Measurements from ENCODE around the gene PTGDR2. TPM values are rescaled to one million over a fixed set of nuclear protein-coding genes. Genes with fewer than 3 reads are reported as not detected.
A peak's percentile ranks its signal among the peaks of the same experiment; 100 is the strongest.

The PTGDR2 gene
- total and polyA plus RNA-seq, 12 donors = 0.35 to 5.7 (median 1.2) TPM

DNA sequence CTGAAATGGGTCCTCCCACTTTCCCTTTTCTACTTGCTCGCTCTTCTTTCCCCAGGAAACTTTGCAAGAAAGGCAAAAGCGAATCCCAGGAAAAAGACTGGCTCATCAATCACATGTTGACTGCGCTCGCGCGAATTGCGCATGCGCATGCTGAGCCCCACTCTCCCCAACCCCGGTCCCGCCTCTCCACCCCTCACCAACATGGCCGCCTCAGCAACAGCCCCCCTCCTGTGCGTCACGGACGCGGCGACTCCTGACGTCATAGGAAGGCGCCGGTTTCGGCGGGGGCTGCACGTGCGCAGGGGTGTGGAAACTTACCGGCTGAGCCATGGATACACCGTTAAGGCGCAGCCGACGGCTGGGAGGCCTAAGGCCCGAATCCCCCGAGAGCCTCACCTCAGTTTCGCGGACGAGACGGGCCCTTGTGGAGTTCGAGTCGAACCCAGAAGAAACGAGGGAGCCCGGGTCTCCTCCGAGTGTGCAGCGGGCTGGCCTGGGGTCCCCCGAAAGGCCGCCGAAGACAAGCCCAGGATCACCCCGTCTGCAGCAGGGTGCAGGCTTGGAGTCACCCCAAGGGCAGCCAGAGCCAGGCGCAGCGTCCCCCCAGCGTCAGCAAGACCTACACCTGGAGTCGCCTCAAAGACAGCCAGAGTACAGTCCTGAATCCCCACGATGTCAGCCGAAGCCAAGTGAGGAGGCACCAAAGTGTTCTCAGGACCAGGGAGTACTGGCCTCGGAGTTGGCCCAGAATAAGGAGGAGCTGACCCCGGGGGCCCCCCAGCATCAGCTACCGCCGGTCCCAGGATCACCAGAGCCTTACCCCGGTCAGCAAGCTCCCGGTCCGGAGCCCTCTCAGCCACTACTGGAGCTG is 13.7 kb downstream of the PTGDR2 start, which contains the start of gene CCDC86:
Gene CCDC86, plus strand, starts transcription at position 317 of the 871 bp plus-strand sequence. Its CDS starts 12 bp downstream, at position 329.
- ATAC-seq (peak; percentile 96 to 98 (median 98)), DNase-seq (peak; percentile 97)
- H3K27me3 ChIP-seq = no peaks in the 10 kb centered on the region
- H3K36me3 ChIP-seq = peaks cover 0 to 12% (median 0%) of the 10 kb centered on the region in 9 donors
- peaks cover 23 to 51% (median 38%) of the 10 kb centered on the region in 9 donors for H3K4me1 ChIP-seq
- no peaks in the 10 kb centered on the region for H3K9me3 ChIP-seq
- peak within 1 kb of the TSS; percentile 62 to 96 (median 84) for H3K4me3 ChIP-seq
- H3K27ac ChIP-seq = peak within 1 kb of the TSS; percentile 56 to 88 (median 80)
- TF ChIP-seq, protein P1, sequence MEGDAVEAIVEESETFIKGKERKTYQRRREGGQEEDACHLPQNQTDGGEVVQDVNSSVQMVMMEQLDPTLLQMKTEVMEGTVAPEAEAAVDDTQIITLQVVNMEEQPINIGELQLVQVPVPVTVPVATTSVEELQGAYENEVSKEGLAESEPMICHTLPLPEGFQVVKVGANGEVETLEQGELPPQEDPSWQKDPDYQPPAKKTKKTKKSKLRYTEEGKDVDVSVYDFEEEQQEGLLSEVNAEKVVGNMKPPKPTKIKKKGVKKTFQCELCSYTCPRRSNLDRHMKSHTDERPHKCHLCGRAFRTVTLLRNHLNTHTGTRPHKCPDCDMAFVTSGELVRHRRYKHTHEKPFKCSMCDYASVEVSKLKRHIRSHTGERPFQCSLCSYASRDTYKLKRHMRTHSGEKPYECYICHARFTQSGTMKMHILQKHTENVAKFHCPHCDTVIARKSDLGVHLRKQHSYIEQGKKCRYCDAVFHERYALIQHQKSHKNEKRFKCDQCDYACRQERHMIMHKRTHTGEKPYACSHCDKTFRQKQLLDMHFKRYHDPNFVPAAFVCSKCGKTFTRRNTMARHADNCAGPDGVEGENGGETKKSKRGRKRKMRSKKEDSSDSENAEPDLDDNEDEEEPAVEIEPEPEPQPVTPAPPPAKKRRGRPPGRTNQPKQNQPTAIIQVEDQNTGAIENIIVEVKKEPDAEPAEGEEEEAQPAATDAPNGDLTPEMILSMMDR (IDR thresholded peaks at IDR 0.05) = no peak
- 0 to 1% methylated on average over 57 of the region's 57 CpGs for WGBS, 2 donors
- intact Hi-C loops (cut with DNase I) = loop anchor here in 3 of 10 donors (5.0 kb wide), 1 partner anchor 35 kb away; no protein-coding TSS in a partner anchor

DNA sequence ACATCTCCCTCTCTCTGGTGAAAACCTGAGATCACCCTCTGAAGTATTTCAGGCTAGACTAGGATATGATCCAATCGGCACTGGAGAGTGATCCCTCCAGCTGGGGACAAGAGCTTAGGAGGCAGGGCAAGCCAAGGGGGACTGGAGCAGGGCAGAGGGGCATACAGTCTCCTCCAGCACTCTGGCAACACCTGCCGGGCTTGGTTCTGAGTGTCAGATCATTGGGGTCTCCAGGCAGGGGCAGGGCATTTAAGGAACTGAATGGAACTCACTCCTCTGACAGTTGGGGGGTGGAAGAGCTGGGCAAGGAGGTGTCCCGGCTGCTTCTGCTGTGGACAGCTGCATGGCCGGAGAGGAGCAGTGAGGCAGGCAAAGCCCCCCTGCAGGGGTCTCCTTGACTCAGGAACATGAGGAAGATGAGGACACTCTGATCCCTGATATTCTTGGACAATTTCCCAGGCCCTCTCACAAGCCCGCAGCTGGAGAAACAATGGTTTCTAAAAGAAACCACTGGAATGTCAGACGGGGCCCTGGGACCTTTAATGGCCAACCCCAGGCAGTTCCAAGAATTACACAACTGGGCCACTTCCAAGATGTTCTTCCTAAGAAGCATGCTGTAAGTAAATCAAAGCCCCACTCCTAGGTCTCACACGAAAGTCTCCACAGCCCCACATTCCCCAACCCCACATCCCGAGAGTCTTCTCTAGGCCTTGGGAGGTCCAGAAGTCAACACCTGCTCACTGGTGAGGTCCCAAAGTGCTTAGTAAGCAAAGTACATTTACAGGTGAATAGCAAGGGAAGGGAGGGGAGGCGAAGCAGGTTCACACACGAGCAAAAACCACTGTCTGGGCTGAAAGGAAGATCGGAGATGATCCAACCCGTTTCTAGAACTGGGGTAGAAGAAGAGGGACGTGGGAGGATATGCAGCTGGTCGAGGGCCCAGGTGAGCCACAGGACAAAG is 15.0 kb downstream of the PTGDR2 start:
- WGBS, 2 donors = 63 to 66% methylated on average over 14 of the region's 14 CpGs
- H3K27me3 ChIP-seq = no peaks in the 10 kb centered on the region
- H3K27ac ChIP-seq = peak overlapping the region; percentile 64 to 88 (median 80)
- no peaks in the 10 kb centered on the region for H3K9me3 ChIP-seq
- peak in 1 of 2 donors; percentile 79 for DNase-seq
- H3K4me1 ChIP-seq = peaks cover 23 to 61% (median 38%) of the 10 kb centered on the region in 9 donors
- TF ChIP-seq, protein P1 (IDR thresholded peaks at IDR 0.05) = no peak
- peaks cover 0 to 9% (median 0%) of the 10 kb centered on the region in 9 donors for H3K36me3 ChIP-seq
- H3K4me3 ChIP-seq = peak overlapping the region in 7 of 10 donors; percentile 77 to 96 (median 85)
- intact Hi-C loops (cut with DNase I) = loop anchor here in 3 of 10 donors (5.0 kb wide), 1 partner anchor 37 kb away; no protein-coding TSS in a partner anchor
- peak; percentile 23 to 72 (median 50) for ATAC-seq

DNA sequence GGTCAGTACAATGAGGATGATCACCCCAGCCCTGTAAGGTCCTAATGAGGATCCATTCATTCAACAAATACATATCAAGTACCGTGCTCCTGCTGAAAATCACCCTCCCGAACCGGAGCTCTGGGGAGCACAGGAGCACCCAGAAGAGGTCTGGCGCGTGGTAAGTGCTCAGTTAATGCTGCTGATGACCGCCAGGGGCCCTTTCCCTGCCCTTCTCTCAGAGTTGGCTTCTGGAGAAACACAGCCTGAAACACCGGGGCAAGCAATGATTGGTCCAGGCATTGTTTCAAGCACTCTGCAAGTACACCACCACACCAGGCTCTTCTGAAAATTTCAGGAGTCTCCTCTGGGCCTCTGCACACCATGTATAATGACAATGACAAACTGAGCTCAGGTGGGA is 17.6 kb downstream of the PTGDR2 start:
- WGBS, 2 donors = 72 to 81% methylated on average over 7 of the region's 7 CpGs
- Histone ChIP-seq H3K4me1 (peaks cover 12 to 53% (median 22%) of the 10 kb centered on the region in 9 donors), H3K4me3 (no peak overlapping the region), H3K9me3 (no peaks in the 10 kb centered on the region), H3K36me3 (no peaks in the 10 kb centered on the region), H3K27ac (no peak overlapping the region), H3K27me3 (no peaks in the 10 kb centered on the region)
- TF ChIP-seq, protein P1 (IDR thresholded peaks at IDR 0.05) = no peak
- ATAC-seq (no peak), DNase-seq (no peak)
- intact Hi-C loops (cut with DNase I) = loop anchor here in 4 of 10 donors (10.0 kb wide), 3 partner anchors 297 to 347 kb away; no protein-coding TSS in a partner anchor

Measured in heart right ventricle (tissue), 16 donors.